A549 treated with ZK216348 at 1 μM for 4 hours (cell line): ENCODE data around the gene CFH. TPM values are rescaled to one million over a fixed set of nuclear protein-coding genes. Genes with fewer than 3 reads are reported as not detected.

Experiments
- total RNA-seq: library from RNA; stranded (reverse); fragments of 200-300 nt; extraction: Qiagen RNA extraction; gene quantifications from 5 replicates; pipeline ENCODE4 v1.2.3, GENCODE V29; 2022; ENCODE audit warnings: low read depth

CFH gene
- total RNA-seq: 3.4 to 5.5 TPM (median 4.7 TPM) in 5 replicates

GRCh38 chr1:196651637-196652215 is at the start of gene CFH:
Gene CFH, plus strand, starts transcription at chr1:196652043. Its CDS starts 75 bp downstream, at chr1:196652118.

GRCh38 chr1:196608390-196609369 is 43.2 kb upstream of the CFH start, which contains the start of gene KCNT2:
Gene KCNT2, minus strand, starts transcription at chr1:196608440. Its CDS starts 131 bp downstream, at chr1:196608309.

DNA sequence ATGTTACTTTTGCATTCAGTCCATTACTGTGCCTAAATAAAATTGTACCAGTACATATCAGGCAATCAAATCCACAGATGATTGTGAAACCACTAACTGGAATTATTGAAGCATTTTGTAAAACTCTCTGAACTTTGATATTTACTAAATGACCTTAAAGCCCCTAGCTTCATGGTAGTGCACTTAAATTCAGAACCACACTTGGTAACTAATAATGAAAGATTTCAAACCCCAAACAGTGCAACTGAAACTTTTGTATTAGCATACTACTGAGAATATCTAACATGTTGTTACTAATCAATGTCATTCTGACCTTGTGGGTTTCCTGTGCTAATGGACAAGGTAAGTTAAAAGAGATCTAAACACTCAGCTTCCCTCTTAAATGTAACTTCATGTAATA is 122.8 kb downstream of the CFH start, which contains the start of gene CFHR3:
Gene CFHR3, plus strand, starts transcription at position 238 of the 400 bp plus-strand sequence. Its CDS starts 47 bp downstream, at position 285.

Other genes starting within 250 kb of the CFH start
- 0.08 to 0.10 TPM in 2 of 5 replicates, not detected in the others for gene KCNT2, start 43.6 kb upstream of the CFH start, total RNA-seq
- 0.14 to 0.47 TPM (median 0.32 TPM) in 5 replicates for gene CFHR3, start 122.8 kb downstream of the CFH start, total RNA-seq
- gene CFHR1, start 167.7 kb downstream of the CFH start, total RNA-seq: 0.14 to 0.35 TPM (median 0.25 TPM) in 4 of 5 replicates, not detected in the other
- gene CFHR4, start 236.0 kb downstream of the CFH start, total RNA-seq: not detected in 5 replicates